SK-N-SH (cell line): Measurements from ENCODE around the gene PELI2. TPM values are rescaled to one million over a fixed set of nuclear protein-coding genes. Genes with fewer than 3 reads are reported as not detected.

Source experiments
- CTCF ChIA-PET: fragments of 300-600, 350-600 bp; formaldehyde crosslinking; extraction: SDS; loops from one replicate; lab custom pipeline; 2021; lab: Yijun Ruan, JAX
- POLR2A ChIA-PET: fragments of 350-600 bp; sonication (Branson Sonifier 250); formaldehyde crosslinking; extraction: SDS; loops from one replicate; lab custom pipeline; 2020; ENCODE audit warnings: antibody characterized with exemption, inconsistent platforms; lab: Yijun Ruan, JAX
- DNase-seq: peaks from one replicate; pipeline ENCODE4 v3.0.0; 2012
- H2AFZ ChIP-seq: fragments of 200-600 bp; sonication (generic); 2 replicates; pipeline ENCODE4 v1.8.1; 2016; ENCODE audit warnings: antibody characterized with exemption, mild to moderate bottlenecking, low read depth
- H3F3A ChIP-seq: fragments of 200-600 bp; sonication (generic); replicated peaks from 2 replicates; pipeline ENCODE3; 2016; ENCODE audit warnings: antibody characterized with exemption, mild to moderate bottlenecking; ENCODE audit not compliant: insufficient read depth
- H3K27ac ChIP-seq, 2 experiments: fragments of 200-500 bp in 1 of 2; fragments of 200-600 bp in 1 of 2; sonication (Bioruptor generic) in 1 of 2; sonication (generic), shearing (Covaris generic) in 1 of 2; 2 replicates each; pipeline versions ENCODE4 v1.5.1 to v1.6.1; 2014 to 2016; ENCODE audit warnings: low read depth in 2 of 2, inconsistent platforms in 1 of 2, low read length in 1 of 2, mild to moderate bottlenecking in 1 of 2, mixed read lengths in 1 of 2
- H3K27me3 ChIP-seq: fragments of 200-600 bp; sonication (generic), shearing (Covaris generic); 2 replicates; pipeline ENCODE4 v1.6.1; 2016; ENCODE audit warnings: mixed run types; ENCODE audit not compliant: insufficient read depth
- H3K36me3 ChIP-seq, 2 experiments: fragments of 200-500 bp in 1 of 2; fragments of 200-600 bp in 1 of 2; sonication (Bioruptor generic) in 1 of 2; sonication (generic) in 1 of 2; replicated peaks in 1 of 2; 2 replicates each; pipeline versions ENCODE3 to v1.5.1; 2014 to 2016; ENCODE audit warnings: low read length in 1 of 2, mild to moderate bottlenecking in 1 of 2; ENCODE audit not compliant: insufficient read depth in 2 of 2, control insufficient read depth in 1 of 2
- H3K4me1 ChIP-seq, 2 experiments: fragments of 200-500 bp in 1 of 2; fragments of 200-600 bp in 1 of 2; sonication (Bioruptor generic) in 1 of 2; sonication (generic), shearing (Covaris generic) in 1 of 2; 2 replicates each; pipeline versions ENCODE4 v1.5.1 to v1.6.1; 2014 to 2016; ENCODE audit warnings: low read depth in 1 of 2, low read length in 1 of 2, mixed run types in 1 of 2; ENCODE audit not compliant: insufficient read depth in 2 of 2, control insufficient read depth in 1 of 2
- H3K4me2 ChIP-seq: fragments of 200-600 bp; sonication (generic), shearing (Covaris generic); 2 replicates; pipeline ENCODE4 v1.6.1; 2017; ENCODE audit warnings: mixed run types
- H3K4me3 ChIP-seq, 2 experiments: fragments of 200-500 bp in 1 of 2; fragments of 200-600 bp in 1 of 2; sonication (Bioruptor generic) in 1 of 2; sonication (generic), shearing (Covaris generic) in 1 of 2; 2 replicates each; pipeline versions ENCODE4 v1.5.1 to v1.8.1; 2014 to 2016; ENCODE audit warnings: low read depth in 2 of 2, inconsistent platforms in 1 of 2, low read length in 1 of 2, mild to moderate bottlenecking in 1 of 2, mixed read lengths in 1 of 2, moderate library complexity in 1 of 2
- H3K79me2 ChIP-seq: fragments of 200-600 bp; sonication (generic); 2 replicates; pipeline ENCODE4 v1.8.1; 2017; ENCODE audit warnings: mild to moderate bottlenecking; ENCODE audit not compliant: insufficient read depth
- H3K9ac ChIP-seq: fragments of 200-600 bp; sonication (generic); 2 replicates; pipeline ENCODE4 v1.6.1; 2017; ENCODE audit warnings: mixed run types
- H3K9me2 ChIP-seq: fragments of 200-600 bp; sonication (generic); 2 replicates; pipeline ENCODE4 v1.6.1; 2017; ENCODE audit warnings: mixed run types
- H3K9me3 ChIP-seq: fragments of 200-600 bp; sonication (generic); 2 replicates; pipeline ENCODE4 v1.6.1; 2017; ENCODE audit warnings: mixed run types, mild to moderate bottlenecking, moderate library complexity
- H4K20me1 ChIP-seq: fragments of 200-600 bp; sonication (generic); 2 replicates; pipeline ENCODE4 v1.6.1; 2017; ENCODE audit warnings: mild to moderate bottlenecking, mixed run types; ENCODE audit not compliant: insufficient read depth
- EP300 ChIP-seq, 2 experiments: IDR thresholded peaks; 2 replicates each; pipeline versions ENCODE4 v1.4.0 to v1.6.1; 2012; ENCODE audit warnings: borderline replicate concordance in 1 of 2, low read depth in 1 of 2, low read length in 1 of 2
- EZH2phosphoT487 ChIP-seq: fragments of 200-600 bp; sonication (generic); IDR thresholded peaks from 2 replicates; pipeline ENCODE4 v1.6.1; 2017; ENCODE audit warnings: low read depth, mixed run types, mild to moderate bottlenecking, antibody characterized with exemption, moderate library complexity, borderline replicate concordance
- FOSL2 ChIP-seq: IDR thresholded peaks from 2 replicates; pipeline ENCODE4 v1.4.0; 2012; ENCODE audit warnings: low read depth, mild to moderate bottlenecking, moderate library complexity, borderline replicate concordance
- FOXJ3 ChIP-seq: sonication (generic); formaldehyde crosslinking; IDR thresholded peaks from 2 replicates; pipeline ENCODE4 v1.5.1; 2020; ENCODE audit warnings: mild to moderate bottlenecking, missing genetic modification reagents
- FOXM1 ChIP-seq: IDR thresholded peaks from 2 replicates; pipeline ENCODE4 v1.4.0; 2012; ENCODE audit warnings: low read depth, mild to moderate bottlenecking
- JUND ChIP-seq: IDR thresholded peaks from 2 replicates; pipeline ENCODE4 v1.4.0; 2012
- MXI1 ChIP-seq: IDR thresholded peaks from 2 replicates; pipeline ENCODE4 v1.6.1; 2012; ENCODE audit warnings: mild to moderate bottlenecking, low read depth, low read length, improper control_type of control experiment
- NRF1 ChIP-seq: IDR thresholded peaks from 2 replicates; pipeline ENCODE4 v1.6.1; 2012; ENCODE audit warnings: low read depth, mild to moderate bottlenecking, low read length
- PBX3 ChIP-seq: IDR thresholded peaks from 2 replicates; pipeline ENCODE4; 2012
- POLR2AphosphoS5 ChIP-seq: IDR thresholded peaks from 2 replicates; pipeline ENCODE4 v1.6.1; 2012; ENCODE audit warnings: low read depth, low read length
- RAD21 ChIP-seq: IDR thresholded peaks from 2 replicates; pipeline ENCODE4 v1.6.1; 2012; ENCODE audit warnings: mild to moderate bottlenecking, low read length
- RCOR1 ChIP-seq: fragments of 150-350 bp; IDR thresholded peaks from 2 replicates; pipeline ENCODE4 v1.6.1; 2017; ENCODE audit warnings: antibody characterized with exemption, low read length
- REST ChIP-seq: IDR thresholded peaks from 2 replicates; pipeline ENCODE4 v1.6.1; 2012; ENCODE audit warnings: mild to moderate bottlenecking, low read depth, low read length, moderate library complexity
- RFX5 ChIP-seq: IDR thresholded peaks from 2 replicates; pipeline ENCODE4 v1.6.1; 2012; ENCODE audit warnings: mild to moderate bottlenecking, improper control_type of control experiment, low read length
- RXRA ChIP-seq: IDR thresholded peaks from 2 replicates; pipeline ENCODE4 v1.4.0; 2012; ENCODE audit warnings: low read depth, mild to moderate bottlenecking, borderline replicate concordance
- SIN3A ChIP-seq: IDR thresholded peaks from 2 replicates; pipeline ENCODE4 v1.6.1; 2012; ENCODE audit warnings: low read depth, mild to moderate bottlenecking, low read length, moderate library complexity, borderline replicate concordance
- SMC3 ChIP-seq: IDR thresholded peaks from 2 replicates; pipeline ENCODE4 v1.6.1; 2012; ENCODE audit warnings: low read depth, low read length, improper control_type of control experiment
- TCF12 ChIP-seq: IDR thresholded peaks from 2 replicates; pipeline ENCODE4 v1.4.0; 2012
- TEAD4 ChIP-seq: IDR thresholded peaks from 2 replicates; pipeline ENCODE4 v1.4.0; 2012; ENCODE audit warnings: mild to moderate bottlenecking, borderline replicate concordance; ENCODE audit not compliant: insufficient read depth
- USF1 ChIP-seq: IDR thresholded peaks from 2 replicates; pipeline ENCODE4 v1.4.0; 2012; ENCODE audit warnings: low read depth, borderline replicate concordance
- USF2 ChIP-seq: fragments of 150-350 bp; IDR thresholded peaks from 2 replicates; pipeline ENCODE4 v1.6.1; 2017; ENCODE audit warnings: antibody characterized with exemption, low read length, low read depth, borderline replicate concordance
- WGBS: methylation state at CpG from one replicate; pipeline ENCODE4 v1.1.6; 2017; ENCODE audit warnings: low lambda C conversion rate; 5-methylcytosine and 5-hydroxymethylcytosine counted together
- polyA plus RNA-seq, 3 experiments: library from polyadenylated mRNA; depleted of rRNA; stranded (reverse); fragments of >200 nt; gene quantifications; 2 replicates each; pipeline ENCODE4 v1.2.3, GENCODE V29; 2012

The PELI2 gene
- polyA plus RNA-seq, 1 of the 3 experiments (the other 2 are of a cell fraction), result not detected

GRCh38 chr14:56215180-56215579 lies 97.0 kb downstream of the PELI2 start:
- Histone ChIP-seq H3K79me2 (no peaks in the 10 kb centered on the region), H3K9ac (no peak overlapping the region), H4K20me1 (no peaks in the 10 kb centered on the region), H3K4me2 (no peak overlapping the region), H3K4me3 (no peak overlapping the region), H3K27ac (no peak overlapping the region), H3K9me3 (no peaks in the 10 kb centered on the region), H3F3A (no peaks in the 10 kb centered on the region), H2AFZ (no peak overlapping the region), H3K4me1 (no peaks in the 10 kb centered on the region; a peak in 1 of 4 replicates), H3K9me2 (no peaks in the 10 kb centered on the region), H3K27me3 (peaks cover 35% of the 10 kb centered on the region; the same call in 1 of the 2 replicates), H3K36me3 (no peaks in the 10 kb centered on the region)
- 8% methylated on average over 3 of the region's 3 CpGs for WGBS
- POLR2A ChIA-PET, result no interaction called here
- no peak for DNase-seq
- TF ChIP-seq USF2 (no peak), FOXJ3 (CRISPR knock-in tag) (no peak), FOXM1 (no peak), RFX5 (no peak), EZH2phosphoT487 (no peak), TCF12 (no peak), NRF1 (no peak), TEAD4 (no peak), USF1 (no peak), SIN3A (no peak), MXI1 (no peak), PBX3 (no peak), SMC3 (no peak), JUND (no peak), POLR2AphosphoS5 (no peak)
- CTCF ChIA-PET, result no interaction called here

- no peak overlapping the region for H3K4me2 ChIP-seq
- CTCF ChIA-PET, result no interaction called here
- H3K79me2 ChIP-seq, result no peaks in the 10 kb centered on the region
- no peaks in the 10 kb centered on the region for H3K36me3 ChIP-seq
- POLR2A ChIA-PET, result no interaction called here
- no peaks in the 10 kb centered on the region; a peak in 1 of 4 replicates for H3K4me1 ChIP-seq
- H3K9me3 ChIP-seq, result no peaks in the 10 kb centered on the region
- H3F3A ChIP-seq, result no peaks in the 10 kb centered on the region
- H4K20me1 ChIP-seq, result no peaks in the 10 kb centered on the region
- WGBS, result 4% methylated on average over 3 of the region's 5 CpGs
- no peak overlapping the region for H3K27ac ChIP-seq
- no peaks in the 10 kb centered on the region for H3K9me2 ChIP-seq
- H3K9ac ChIP-seq, result no peak overlapping the region
- no peak overlapping the region for H3K4me3 ChIP-seq
- no peak overlapping the region for H2AFZ ChIP-seq
- peaks cover 40% of the 10 kb centered on the region; the same call in 1 of the 2 replicates for H3K27me3 ChIP-seq
- DNase-seq, result no peak
- TF ChIP-seq RXRA, result no peak
- no peak for TF ChIP-seq EP300 (IDR thresholded peaks at IDR 0.05; ENCODE audit: borderline replicate concordance in 1 of 2, low read depth in 1 of 2, low read length in 1 of 2)
- TF ChIP-seq FOSL2, result no peak
- TF ChIP-seq RAD21, result no peak
- no peak for TF ChIP-seq USF2
- TF ChIP-seq TEAD4, result no peak
- no peak for TF ChIP-seq REST
- no peak for TF ChIP-seq JUND
- TF ChIP-seq RCOR1, result no peak
- no peak for TF ChIP-seq FOXJ3 (CRISPR knock-in tag)
These were observed 98.6 kb downstream of the PELI2 start for GRCh38 chr14:56216626-56217379.
